ENCODE results near the gene CHFR. TPM values are rescaled to one million over a fixed set of nuclear protein-coding genes. Genes with fewer than 3 reads are reported as not detected.

The CHFR gene
- total and polyA plus RNA-seq, 3 donors from 2014 or later: 62.2 to 100 (median 89.6) TPM

DNA sequence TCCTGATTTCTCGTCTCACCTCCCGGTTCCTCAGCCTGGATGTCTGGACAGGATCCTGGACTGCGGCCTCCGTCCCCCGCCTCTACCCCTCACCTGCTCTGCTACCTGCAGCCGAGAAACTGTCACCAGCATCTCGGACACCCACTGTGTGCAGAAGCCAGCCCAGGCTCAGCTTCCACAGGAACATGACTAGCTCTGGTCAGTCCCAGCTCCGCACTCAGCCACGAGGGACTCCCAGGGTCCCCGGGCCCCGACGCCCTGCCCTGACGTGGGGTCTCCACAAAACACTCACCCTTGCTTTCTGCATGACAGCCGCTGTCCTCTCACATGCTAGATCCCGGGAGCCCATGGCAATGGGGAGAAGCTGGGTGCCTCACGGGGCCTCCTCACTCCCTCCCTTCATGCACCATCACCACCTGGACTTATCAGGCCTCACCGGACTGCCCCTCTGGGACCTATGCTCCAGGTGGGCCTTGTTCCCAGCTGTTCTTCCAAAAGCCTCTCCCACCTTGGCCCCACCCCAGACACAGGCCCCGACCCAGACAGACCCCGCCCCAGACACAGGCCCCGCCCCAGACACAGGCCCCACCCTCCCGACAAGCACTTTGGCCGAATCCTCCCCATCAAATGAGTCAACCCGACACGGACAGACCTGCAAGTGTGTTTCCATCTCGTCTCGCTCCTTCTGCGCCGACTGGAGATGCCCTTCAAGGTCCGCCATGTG is 98.9 kb downstream of the CHFR start:
- Histone ChIP-seq H3K27ac (no peak overlapping the region), H3K9me3 (no peaks in the 10 kb centered on the region), H3K4me1 (no peaks in the 10 kb centered on the region), H3K36me3 (ENCODE audit: low read depth, missing control alignments) (no peaks in the 10 kb centered on the region), H3K27me3 (no peaks in the 10 kb centered on the region), H3K4me3 (no peak overlapping the region)
- 93 to 95% methylated on average over 20 to 29 of the region's 29 CpGs for WGBS, 2 donors
- no peak for DNase-seq
- TF ChIP-seq, protein P1, sequence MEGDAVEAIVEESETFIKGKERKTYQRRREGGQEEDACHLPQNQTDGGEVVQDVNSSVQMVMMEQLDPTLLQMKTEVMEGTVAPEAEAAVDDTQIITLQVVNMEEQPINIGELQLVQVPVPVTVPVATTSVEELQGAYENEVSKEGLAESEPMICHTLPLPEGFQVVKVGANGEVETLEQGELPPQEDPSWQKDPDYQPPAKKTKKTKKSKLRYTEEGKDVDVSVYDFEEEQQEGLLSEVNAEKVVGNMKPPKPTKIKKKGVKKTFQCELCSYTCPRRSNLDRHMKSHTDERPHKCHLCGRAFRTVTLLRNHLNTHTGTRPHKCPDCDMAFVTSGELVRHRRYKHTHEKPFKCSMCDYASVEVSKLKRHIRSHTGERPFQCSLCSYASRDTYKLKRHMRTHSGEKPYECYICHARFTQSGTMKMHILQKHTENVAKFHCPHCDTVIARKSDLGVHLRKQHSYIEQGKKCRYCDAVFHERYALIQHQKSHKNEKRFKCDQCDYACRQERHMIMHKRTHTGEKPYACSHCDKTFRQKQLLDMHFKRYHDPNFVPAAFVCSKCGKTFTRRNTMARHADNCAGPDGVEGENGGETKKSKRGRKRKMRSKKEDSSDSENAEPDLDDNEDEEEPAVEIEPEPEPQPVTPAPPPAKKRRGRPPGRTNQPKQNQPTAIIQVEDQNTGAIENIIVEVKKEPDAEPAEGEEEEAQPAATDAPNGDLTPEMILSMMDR (IDR thresholded peaks at IDR 0.05): no peak
- no peak for TF ChIP-seq POLR2A (IDR thresholded peaks at IDR 0.05)
- intact Hi-C loops (cut with DNase I; ENCODE audit: low total_unique reads): no loop called here

GRCh38 chr12:132787877-132788276 is 99.5 kb downstream of the CHFR start:
- no peak for DNase-seq
- TF ChIP-seq, protein P1 (IDR thresholded peaks at IDR 0.05): no peak
- TF ChIP-seq POLR2A (IDR thresholded peaks at IDR 0.05): no peak
- 90 to 96% methylated on average over 14 to 15 of the region's 15 CpGs for WGBS, 2 donors
- no peaks in the 10 kb centered on the region for H3K36me3 ChIP-seq (ENCODE audit: low read depth, missing control alignments)
- no peaks in the 10 kb centered on the region for H3K27me3 ChIP-seq
- no peaks in the 10 kb centered on the region for H3K9me3 ChIP-seq
- no peak overlapping the region for H3K27ac ChIP-seq
- no peak overlapping the region for H3K4me3 ChIP-seq
- H3K4me1 ChIP-seq: no peaks in the 10 kb centered on the region
- intact Hi-C loops (cut with DNase I; ENCODE audit: low total_unique reads): no loop called here

DNA sequence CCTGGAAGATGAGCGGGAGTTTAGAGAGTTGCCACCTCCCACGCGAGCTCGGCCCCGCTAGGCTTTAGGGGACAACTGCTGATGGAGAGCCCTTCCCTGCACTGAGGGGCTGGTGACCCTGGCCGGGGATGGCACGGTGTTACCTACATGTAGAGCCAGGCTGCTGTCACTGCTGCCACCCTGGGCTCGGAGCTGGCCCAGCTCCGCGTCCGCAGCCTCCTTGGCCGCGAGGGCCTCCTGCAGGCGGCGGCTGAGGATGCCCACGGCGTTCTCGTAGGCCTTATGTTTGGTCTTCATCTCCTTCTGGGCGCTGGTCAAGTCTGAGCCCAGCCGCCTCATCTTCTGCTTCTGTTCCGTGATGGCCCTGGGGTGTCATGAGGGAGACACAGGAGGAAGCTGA is 101.2 kb downstream of the CHFR start:
- no peaks in the 10 kb centered on the region for H3K36me3 ChIP-seq (ENCODE audit: low read depth, missing control alignments)
- DNase-seq: no peak
- H3K4me3 ChIP-seq: no peak overlapping the region
- no peaks in the 10 kb centered on the region for H3K4me1 ChIP-seq
- WGBS, 2 donors: 89 to 92% methylated on average over 10 to 21 of the region's 21 CpGs
- intact Hi-C loops (cut with DNase I; ENCODE audit: low total_unique reads): no loop called here
- H3K27ac ChIP-seq: no peak overlapping the region
- no peaks in the 10 kb centered on the region for H3K27me3 ChIP-seq
- no peaks in the 10 kb centered on the region for H3K9me3 ChIP-seq
- TF ChIP-seq, protein P1 (IDR thresholded peaks at IDR 0.05): no peak
- no peak for TF ChIP-seq POLR2A (IDR thresholded peaks at IDR 0.05)

DNA sequence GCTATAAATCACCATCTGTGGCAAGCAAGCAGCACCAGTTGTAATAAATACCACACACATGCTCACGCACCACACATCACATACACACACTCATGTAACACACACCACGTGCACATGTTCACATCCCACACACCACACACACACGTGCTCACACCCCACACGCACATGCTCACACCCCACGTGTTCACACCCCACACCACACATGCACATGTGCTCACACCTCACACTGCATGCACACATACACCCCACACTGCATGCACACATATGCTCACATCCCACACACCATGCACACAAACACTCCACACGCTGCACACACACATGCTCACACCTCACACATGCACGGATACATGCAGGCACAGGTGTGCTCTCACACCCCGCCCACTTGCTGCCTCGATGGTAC is 102.8 kb downstream of the CHFR start:
- no peak overlapping the region for H3K4me3 ChIP-seq
- DNase-seq: no peak
- H3K36me3 ChIP-seq (ENCODE audit: low read depth, missing control alignments): no peaks in the 10 kb centered on the region
- no peak for TF ChIP-seq POLR2A (IDR thresholded peaks at IDR 0.05)
- TF ChIP-seq, protein P1 (IDR thresholded peaks at IDR 0.05): no peak
- no peaks in the 10 kb centered on the region for H3K9me3 ChIP-seq
- no peaks in the 10 kb centered on the region for H3K27me3 ChIP-seq
- no peak overlapping the region for H3K27ac ChIP-seq
- 84 to 88% methylated on average over 9 of the region's 9 CpGs for WGBS, 2 donors
- no peaks in the 10 kb centered on the region for H3K4me1 ChIP-seq
- intact Hi-C loops (cut with DNase I; ENCODE audit: low total_unique reads): no loop called here

Measured in testis (tissue), 3 donors.